NCI-H2171 treated with DMSO at 0.1 percent for 48 hours (cell line): ENCODE data around the gene ZNF174.

Experiments used
- DNase-seq: peaks from one replicate; lab custom pipeline; 2025; lab: John Stamatoyannopoulos, UW

Gene ZNF174

DNA sequence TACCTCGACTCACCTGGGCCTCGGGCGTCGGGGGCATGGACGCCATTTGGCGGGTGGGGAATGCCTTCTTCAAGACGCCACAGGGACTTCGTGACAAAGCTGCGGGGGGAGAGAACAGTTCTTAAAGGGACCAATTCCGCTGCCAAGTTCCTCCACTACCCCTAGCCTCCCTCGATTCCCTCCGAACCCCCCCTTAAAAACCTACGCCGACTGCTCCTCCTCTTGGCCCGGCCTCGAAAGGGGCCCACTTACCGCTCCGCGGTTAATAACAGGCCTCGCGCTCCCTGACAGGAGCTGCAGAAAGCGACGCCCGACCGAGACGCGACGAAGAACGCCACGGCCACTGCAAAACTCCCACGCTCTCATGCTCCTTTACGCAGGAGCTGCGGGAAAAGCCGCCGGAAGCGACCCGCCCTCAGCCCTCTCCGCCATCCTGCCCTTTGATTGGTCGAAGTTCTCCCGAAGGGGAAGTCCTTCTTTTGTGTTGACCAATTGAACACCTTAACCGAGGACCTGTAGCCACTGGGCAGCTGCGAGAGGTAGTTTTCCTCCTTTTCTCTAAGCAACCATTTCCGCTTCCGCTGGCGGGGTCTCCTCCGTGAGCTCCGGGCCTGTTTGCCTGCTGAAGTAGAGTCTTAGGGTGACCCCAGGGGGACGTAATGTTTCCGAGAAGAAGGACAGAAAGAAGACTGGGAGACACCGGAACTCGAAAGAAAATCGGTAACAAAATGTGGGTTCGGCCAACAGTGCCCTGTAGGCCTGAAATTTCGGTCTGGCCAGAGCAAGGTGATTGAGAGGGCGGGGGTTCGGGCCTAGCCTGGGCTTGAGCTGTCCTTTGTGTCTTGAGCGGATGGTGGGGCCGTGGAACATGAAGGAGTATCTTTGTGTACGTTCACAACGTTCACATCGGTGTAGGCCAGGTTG, 42.4 kb downstream of the ZNF174 start, which contains the start of the genes NAA60 and ZNF597:
Gene NAA60 (plus strand): TSS at position 573 of the 924 bp plus-strand sequence. CDS start 32,548 bp downstream, outside the sequence.
Gene ZNF597 (minus strand): TSS at position 397 of the 924 bp plus-strand sequence. CDS start 351 bp downstream, at position 46.
- peak; percentile 91 for DNase-seq

DNA sequence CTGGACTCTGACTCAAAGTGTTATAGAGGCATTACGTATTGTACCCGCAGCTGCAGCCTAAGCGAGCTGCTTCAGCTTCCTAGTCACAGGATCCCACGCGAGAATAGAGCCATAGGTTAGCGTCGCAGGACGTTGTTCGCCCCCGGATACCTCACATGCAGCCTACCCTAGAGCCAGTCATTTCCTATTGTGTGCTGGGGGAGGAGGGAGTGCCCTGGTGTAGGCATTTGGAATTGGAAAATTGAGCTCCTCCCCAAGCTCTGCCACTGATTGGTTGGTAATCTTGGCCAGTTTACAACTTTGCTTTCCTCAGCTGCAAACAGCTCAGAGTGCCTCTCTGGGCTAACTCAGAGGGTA, 43.0 kb downstream of the ZNF174 start:
- DNase-seq, result peak; percentile 53

DNA sequence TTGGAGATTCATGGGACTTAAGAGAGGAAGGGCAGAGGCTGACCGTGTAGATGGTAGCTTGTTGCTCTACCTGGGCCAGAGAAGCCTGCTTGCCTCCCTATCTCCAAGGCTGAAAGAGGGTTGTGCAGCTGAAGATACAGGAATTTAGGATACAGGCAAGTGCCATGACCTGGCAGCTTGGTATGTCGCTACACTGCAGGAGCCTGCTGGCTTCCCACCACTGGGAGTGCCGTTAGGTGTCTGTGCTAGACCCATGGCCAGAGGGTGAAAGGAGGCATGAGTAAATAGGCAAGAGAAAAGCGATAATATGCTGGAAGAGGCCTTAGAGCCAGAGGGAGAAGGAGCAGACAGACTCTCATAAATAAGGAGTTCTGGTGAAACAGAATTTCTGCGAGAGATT, 53.1 kb downstream of the ZNF174 start:
- DNase-seq, result no peak

DNA sequence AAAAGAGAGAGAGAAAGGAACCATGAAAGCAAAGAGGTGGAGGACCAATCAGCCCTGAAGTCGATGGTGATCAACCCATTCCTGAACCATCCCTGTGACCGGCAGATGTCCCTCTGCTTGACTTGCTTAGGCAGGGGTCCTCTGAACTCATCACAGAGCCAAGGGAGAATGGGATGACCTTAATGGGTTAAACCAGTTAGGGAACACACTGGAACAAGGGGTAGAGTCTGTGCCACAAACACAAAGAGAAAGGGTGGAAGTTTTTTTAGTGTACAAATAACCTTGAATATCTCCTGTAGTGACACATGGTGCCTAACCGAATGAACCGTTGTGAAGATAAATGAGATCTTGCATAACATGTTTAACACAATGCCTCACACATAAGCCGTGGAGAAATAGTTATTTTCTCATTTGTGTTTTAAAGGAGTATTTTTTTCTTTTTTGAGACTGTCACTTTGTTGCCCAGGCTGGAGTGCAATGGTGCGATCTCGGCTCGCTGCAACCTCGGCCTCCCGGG, 53.7 kb downstream of the ZNF174 start:
- no peak for DNase-seq

GRCh38 chr16:3457434-3458252, 56.6 kb downstream of the ZNF174 start:
- peak; percentile 84 for DNase-seq

- DNase-seq, result no peak
Measured at GRCh38 chr16:3458278-3458851, 57.4 kb downstream of the ZNF174 start.

DNA sequence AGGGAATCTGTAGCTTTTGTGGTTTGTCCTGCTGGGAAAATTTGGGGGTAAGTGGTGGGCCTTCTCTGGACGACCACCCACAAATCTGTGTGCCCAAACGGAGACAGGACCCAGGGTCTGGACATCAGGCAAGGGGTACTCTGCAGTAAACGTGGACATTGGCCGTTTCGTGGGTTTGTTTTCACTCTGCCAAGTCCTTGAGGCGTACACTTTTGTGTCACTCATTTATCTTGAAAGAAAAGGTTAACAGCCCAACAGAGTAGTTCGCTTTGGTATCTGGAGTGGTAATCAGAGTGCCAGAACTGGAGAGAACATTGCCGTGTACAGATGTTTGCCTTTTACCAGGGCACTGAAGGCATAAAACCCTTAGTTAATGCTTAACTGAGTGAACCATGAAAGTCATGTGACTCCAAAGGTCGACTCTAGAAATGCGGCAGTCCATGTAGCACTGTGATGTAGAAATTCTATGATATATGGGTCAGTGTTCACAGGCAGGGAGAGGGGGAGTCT, 57.9 kb downstream of the ZNF174 start:
- no peak for DNase-seq
